Measurements from ENCODE around the gene TMEM263. TPM values are rescaled to one million over a fixed set of nuclear protein-coding genes. Genes with fewer than 3 reads are reported as not detected.

Gene TMEM263
- total and polyA plus RNA-seq, 2 of the 13 experiments (the other 11 are each of a cell fraction or from before 2014, with no cell fraction given) = 25.9 to 58.6 TPM

GRCh38 chr12:106986625-106987389 is 31.1 kb downstream of the TMEM263 start, which contains the start of gene MTERF2 (continued):
- TF ChIP-seq FUBP1 (CRISPR knock-in tag; IDR thresholded peaks at IDR 0.05; ENCODE audit: borderline replicate concordance) = no peak
- TF ChIP-seq KDM3A (CRISPR knock-in tag; IDR thresholded peaks at IDR 0.05; ENCODE audit: low read depth) = no peak
- peak; percentile 74 for TF ChIP-seq AGO2 (optimal IDR thresholded peaks at IDR 0.05; ENCODE audit: low read depth, low read length)
- TF ChIP-seq HES4 (CRISPR knock-in tag; IDR thresholded peaks at IDR 0.05; ENCODE audit: borderline replicate concordance) = peak; percentile 72; the same call in 1 of the 2 replicates
- 0 out of 2 replicates have a peak, but pooled peaks have one; percentile 38 for TF ChIP-seq AKNA (CRISPR knock-in tag; IDR thresholded peaks at IDR 0.05; ENCODE audit: borderline replicate concordance)
- peak; percentile 38; the same call in 1 of the 2 replicates for TF ChIP-seq POGK (CRISPR knock-in tag; conservative IDR thresholded peaks at IDR 0.05)
- TF ChIP-seq GATAD2A (CRISPR knock-in tag; IDR thresholded peaks at IDR 0.05) = peak; percentile 63
- TF ChIP-seq SALL2 (CRISPR knock-in tag; IDR thresholded peaks at IDR 0.05) = peak; percentile 75; the same call in 1 of the 2 replicates
- TF ChIP-seq ZSCAN5A (CRISPR knock-in tag; IDR thresholded peaks at IDR 0.05; ENCODE audit: borderline replicate concordance) = peak; percentile 70; the same call in 1 of the 2 replicates
- peak; percentile 87; the same call in 1 of the 2 replicates for TF ChIP-seq HOXA5 (CRISPR knock-in tag; IDR thresholded peaks at IDR 0.05)
- 0 out of 2 replicates have a peak, but pooled peaks have one; percentile 26 for TF ChIP-seq ZNF556 (CRISPR knock-in tag; IDR thresholded peaks at IDR 0.05; ENCODE audit: borderline replicate concordance)
- TF ChIP-seq ZNF329 (CRISPR knock-in tag; IDR thresholded peaks at IDR 0.05; ENCODE audit: low read depth) = peak; percentile 84; the same call in 1 of the 2 replicates
- 0 out of 2 replicates have a peak, but pooled peaks have one; percentile 28 for TF ChIP-seq ERF (CRISPR knock-in tag; IDR thresholded peaks at IDR 0.05)
- peak; percentile 55; the same call in 1 of the 2 replicates for TF ChIP-seq KDM4B (CRISPR knock-in tag; IDR thresholded peaks at IDR 0.05)
- TF ChIP-seq ZNF383 (CRISPR knock-in tag; IDR thresholded peaks at IDR 0.05; ENCODE audit: borderline replicate concordance) = no peak
- TF ChIP-seq ZNF7 (CRISPR knock-in tag; IDR thresholded peaks at IDR 0.05) = no peak
- no peak for TF ChIP-seq BHLHE40 (IDR thresholded peaks at IDR 0.05; ENCODE audit: low read length)
- no peak for TF ChIP-seq HMG20A (CRISPR knock-in tag; IDR thresholded peaks at IDR 0.05; ENCODE audit: borderline replicate concordance)
- TF ChIP-seq NKX3-1 (CRISPR knock-in tag; IDR thresholded peaks at IDR 0.05) = peak; percentile 59
- peak; percentile 82 for TF ChIP-seq ZNF891 (CRISPR knock-in tag; IDR thresholded peaks at IDR 0.05)
